Calu3 (cell line): ENCODE measurements around the gene CYP51A1. TPM values are rescaled to one million over a fixed set of nuclear protein-coding genes. Genes with fewer than 3 reads are reported as not detected.

ENCODE experiments used
- BruUV-seq: library from RNA; stranded (reverse); fragments of 400-500 nt; replicated peaks from 2 replicates; lab custom pipeline; 2021; lab: Mats Ljungman, UMichigan
- CTCF ChIA-PET: fragments of 300-600 bp; sonication (Branson Sonifier 250); formaldehyde crosslinking; loops from one replicate; lab custom pipeline; 2022; ENCODE audit warnings: antibody characterized with exemption; lab: Charles Lee
- DNase-seq: peaks from one replicate; pipeline ENCODE4 v3.0.0; 2022
- H3K27ac Mint-ChIP-seq: one replicate; pipeline ENCODE4 v1.8.0; 2022; ENCODE audit warnings: mixed read lengths; ENCODE audit not compliant: unreplicated experiment
- H3K27me3 Mint-ChIP-seq: one replicate; pipeline ENCODE4 v1.8.0; 2022; ENCODE audit warnings: mixed read lengths; ENCODE audit not compliant: unreplicated experiment
- H3K36me3 Mint-ChIP-seq: one replicate; pipeline ENCODE4 v1.8.0; 2022; ENCODE audit warnings: mild to moderate bottlenecking, moderate library complexity, mixed read lengths; ENCODE audit not compliant: insufficient read depth, unreplicated experiment
- H3K4me1 Mint-ChIP-seq: one replicate; pipeline ENCODE4 v1.8.0; 2022; ENCODE audit warnings: mild to moderate bottlenecking, low read depth, mixed read lengths; ENCODE audit not compliant: unreplicated experiment
- H3K4me3 Mint-ChIP-seq: one replicate; pipeline ENCODE4 v1.8.0; 2022; ENCODE audit warnings: mild to moderate bottlenecking, low read depth, moderate library complexity, mixed read lengths; ENCODE audit not compliant: unreplicated experiment
- H3K9me3 Mint-ChIP-seq: one replicate; pipeline ENCODE4 v1.8.0; 2022; ENCODE audit warnings: low read depth, mixed read lengths; ENCODE audit not compliant: unreplicated experiment
- CTCF ChIP-seq: fragments of 200-600 bp; IDR thresholded peaks from one replicate; pipeline ENCODE4 v1.8.0; 2022; ENCODE audit warnings: antibody characterized with exemption; ENCODE audit not compliant: unreplicated experiment
- intact Hi-C: fragments of 100-400 bp; cut with micrococcal nuclease; formaldehyde crosslinking; loops from one replicate; pipeline ENCODE4 v1.10.0; 2022; ENCODE audit not compliant: unreplicated experiment
- total RNA-seq: library from RNA; stranded (reverse); gene quantifications from 2 replicates; pipeline ENCODE4 v1.2.3, GENCODE V29; 2022

The CYP51A1 gene
- total RNA-seq, 1 experiment from 2014 or later, result 105 TPM

GRCh38 chr7:92072121-92072520, 62.2 kb downstream of the CYP51A1 start:
- intact Hi-C loops, result no loop called here
- Mint-ChIP-seq H3K27me3 (no peaks in the 10 kb centered on the region), H3K36me3 (peaks cover 14% of the 10 kb centered on the region), H3K4me1 (no peaks in the 10 kb centered on the region), H3K4me3 (no peak overlapping the region), H3K9me3 (no peaks in the 10 kb centered on the region), H3K27ac (no peak overlapping the region)
- TF ChIP-seq CTCF, result no peak
- no TSS peak for BruUV-seq
- CTCF ChIA-PET, result no interaction called here
- DNase-seq, result no peak

GRCh38 chr7:92071032-92071431, 63.2 kb downstream of the CYP51A1 start:
- no peaks in the 10 kb centered on the region for H3K9me3 Mint-ChIP-seq
- CTCF ChIA-PET, result no interaction called here
- BruUV-seq, result no TSS peak
- H3K4me1 Mint-ChIP-seq, result no peaks in the 10 kb centered on the region
- intact Hi-C loops, result no loop called here
- TF ChIP-seq CTCF, result no peak
- no peaks in the 10 kb centered on the region for H3K27me3 Mint-ChIP-seq
- H3K36me3 Mint-ChIP-seq, result peaks cover 10% of the 10 kb centered on the region
- H3K27ac Mint-ChIP-seq, result no peak overlapping the region
- H3K4me3 Mint-ChIP-seq, result no peak overlapping the region
- no peak for DNase-seq

- intact Hi-C loops, result no loop called here
- Mint-ChIP-seq H3K4me1 (no peaks in the 10 kb centered on the region), H3K36me3 (no peaks in the 10 kb centered on the region), H3K4me3 (no peak overlapping the region), H3K9me3 (no peaks in the 10 kb centered on the region), H3K27ac (no peak overlapping the region), H3K27me3 (no peaks in the 10 kb centered on the region)
- no TSS peak for BruUV-seq
- TF ChIP-seq CTCF, result no peak
- DNase-seq, result no peak
- CTCF ChIA-PET, result no interaction called here
Measured at GRCh38 chr7:92064438-92065029, 69.7 kb downstream of the CYP51A1 start.

Other genes with a start within 250 kb of the CYP51A1 start
- gene AKAP9, start 193.6 kb downstream of the CYP51A1 start, total RNA-seq, result 28.9 and 33.4 TPM in 2 replicates
- gene LRRD1, start 44.7 kb upstream of the CYP51A1 start, total RNA-seq, result not detected in 2 replicates
- 22.9 and 27.8 TPM in 2 replicates for gene KRIT1, start 111.4 kb upstream of the CYP51A1 start, total RNA-seq
- 41.7 and 49.6 TPM in 2 replicates for gene ANKIB1, start 111.5 kb upstream of the CYP51A1 start, total RNA-seq